Nephron progenitor cell (in vitro differentiated cells): Measurements from ENCODE around the gene TLE1.

Experiments used
- DNase-seq: peaks from one replicate; pipeline ENCODE4 v3.0.0; 2021
- H3K27ac Mint-ChIP-seq: 2 replicates; pipeline ENCODE4 v1.8.0; 2021; ENCODE audit warnings: mild to moderate bottlenecking, moderate library complexity, mixed read lengths
- H3K27me3 Mint-ChIP-seq: 2 replicates; pipeline ENCODE4 v1.8.0; 2021; ENCODE audit warnings: mild to moderate bottlenecking, low read depth, mixed read lengths; ENCODE audit not compliant: poor library complexity
- H3K36me3 Mint-ChIP-seq: 2 replicates; pipeline ENCODE4 v1.8.0; 2021; ENCODE audit warnings: low read depth, mixed read lengths
- H3K4me1 Mint-ChIP-seq: 2 replicates; pipeline ENCODE4 v1.8.0; 2021; ENCODE audit warnings: mixed read lengths
- H3K4me3 Mint-ChIP-seq: 2 replicates; pipeline ENCODE4 v1.8.0; 2021; ENCODE audit warnings: mild to moderate bottlenecking, moderate library complexity, mixed read lengths
- H3K9me3 Mint-ChIP-seq: 2 replicates; pipeline ENCODE4 v1.8.0; 2021; ENCODE audit warnings: mild to moderate bottlenecking, moderate library complexity, mixed read lengths
- CTCF ChIP-seq: fragments of 200-600 bp; sonication (generic); IDR thresholded peaks from 2 replicates; pipeline ENCODE4 v1.5.0; 2021; ENCODE audit warnings: antibody characterized with exemption

Gene TLE1

GRCh38 chr9:81605170-81605670 lies 84.1 kb downstream of the TLE1 start:
- no peak overlapping the region for H3K27ac Mint-ChIP-seq
- H3K4me3 Mint-ChIP-seq: no peak overlapping the region
- H3K36me3 Mint-ChIP-seq: peaks cover 97% of the 10 kb centered on the region
- peaks cover 45% of the 10 kb centered on the region for H3K4me1 Mint-ChIP-seq
- H3K9me3 Mint-ChIP-seq: peaks cover 17% of the 10 kb centered on the region
- H3K27me3 Mint-ChIP-seq: no peaks in the 10 kb centered on the region
- DNase-seq: no peak
- no peak for TF ChIP-seq CTCF

DNA sequence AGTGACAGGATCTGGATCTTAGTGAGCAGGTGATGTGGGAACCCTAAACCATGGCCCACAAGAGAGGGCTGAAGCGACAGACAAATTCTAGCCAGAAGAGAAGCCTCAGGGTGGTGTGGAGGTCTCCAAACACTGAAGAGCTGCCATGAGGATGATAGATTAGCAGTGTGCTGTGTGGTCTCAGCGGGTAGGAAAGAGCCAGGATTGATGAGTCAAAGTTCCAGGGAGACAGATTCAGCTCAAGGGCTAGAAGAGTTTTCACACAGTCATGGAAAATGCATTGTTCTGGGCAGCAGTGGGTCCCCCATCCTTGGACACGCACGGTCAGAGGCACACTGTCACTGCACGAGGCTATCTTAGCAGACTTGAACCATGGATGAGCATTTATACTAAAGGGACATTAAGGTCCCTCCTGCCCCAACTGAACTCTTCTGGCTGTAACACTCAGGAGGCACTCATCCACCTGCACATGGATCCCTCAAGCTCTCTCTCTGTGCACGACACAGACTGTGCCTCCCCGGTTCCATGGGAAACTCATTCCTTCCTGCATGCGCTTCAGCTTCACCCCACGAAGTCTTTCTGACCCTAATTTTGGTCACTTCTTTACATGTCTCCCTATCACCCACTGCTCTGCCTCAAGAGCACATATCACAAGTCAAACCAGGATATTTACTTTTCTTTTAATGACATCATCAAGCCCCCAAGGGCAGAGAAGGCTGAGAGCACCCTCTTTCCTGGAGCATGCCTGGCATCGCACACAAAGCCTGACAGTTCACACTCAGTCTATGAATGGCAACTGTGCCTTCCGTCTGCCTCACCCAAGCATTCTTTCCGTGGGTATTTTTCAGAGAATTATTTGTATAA lies 84.8 kb downstream of the TLE1 start:
- Mint-ChIP-seq H3K36me3 (peaks cover 97% of the 10 kb centered on the region), H3K27me3 (no peaks in the 10 kb centered on the region), H3K4me3 (no peak overlapping the region), H3K9me3 (peaks cover 17% of the 10 kb centered on the region), H3K27ac (peak overlapping the region; percentile 82), H3K4me1 (peaks cover 43% of the 10 kb centered on the region)
- no peak for TF ChIP-seq CTCF
- no peak for DNase-seq

DNA sequence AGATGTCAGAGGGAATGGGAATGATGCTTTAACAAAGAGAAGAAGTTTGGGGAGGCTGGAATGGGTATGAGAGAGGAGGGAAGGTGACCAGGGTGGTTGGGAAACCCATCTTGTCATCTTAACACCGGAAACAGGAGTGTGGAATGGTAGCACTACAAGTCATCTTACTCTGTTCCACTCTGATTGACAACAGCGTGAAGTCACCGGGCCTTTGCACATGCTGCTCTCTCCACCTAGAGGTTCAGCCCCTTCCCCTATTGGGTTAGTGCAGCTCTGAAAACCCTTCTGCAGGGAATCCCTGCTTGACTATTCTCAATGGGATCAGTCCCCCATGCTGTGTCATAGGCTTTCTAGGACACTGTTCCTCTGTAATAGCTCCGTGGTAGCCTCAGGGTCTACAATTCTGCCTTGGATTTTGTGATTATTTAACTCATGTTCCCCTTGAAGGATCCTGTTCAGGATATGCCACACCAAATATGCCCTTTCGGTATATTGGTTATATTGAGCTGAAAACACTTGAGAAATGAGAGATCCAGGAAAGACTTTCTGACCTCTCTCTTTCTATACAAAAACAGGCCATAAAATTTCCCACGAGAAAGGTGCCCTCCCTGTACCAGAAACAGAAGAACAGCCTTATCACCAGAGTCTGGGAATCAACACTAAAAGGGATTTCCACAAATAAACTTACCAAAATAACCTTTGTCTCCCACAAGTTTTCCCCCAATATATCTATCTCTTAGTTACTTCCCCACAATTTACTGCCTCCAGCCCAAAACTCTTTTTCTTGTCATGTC lies 86.3 kb downstream of the TLE1 start:
- Mint-ChIP-seq H3K36me3 (peaks cover 96% of the 10 kb centered on the region), H3K27me3 (no peaks in the 10 kb centered on the region), H3K9me3 (peaks cover 17% of the 10 kb centered on the region), H3K4me3 (no peak overlapping the region), H3K27ac (no peak overlapping the region), H3K4me1 (peaks cover 49% of the 10 kb centered on the region)
- TF ChIP-seq CTCF: no peak
- no peak for DNase-seq

DNA sequence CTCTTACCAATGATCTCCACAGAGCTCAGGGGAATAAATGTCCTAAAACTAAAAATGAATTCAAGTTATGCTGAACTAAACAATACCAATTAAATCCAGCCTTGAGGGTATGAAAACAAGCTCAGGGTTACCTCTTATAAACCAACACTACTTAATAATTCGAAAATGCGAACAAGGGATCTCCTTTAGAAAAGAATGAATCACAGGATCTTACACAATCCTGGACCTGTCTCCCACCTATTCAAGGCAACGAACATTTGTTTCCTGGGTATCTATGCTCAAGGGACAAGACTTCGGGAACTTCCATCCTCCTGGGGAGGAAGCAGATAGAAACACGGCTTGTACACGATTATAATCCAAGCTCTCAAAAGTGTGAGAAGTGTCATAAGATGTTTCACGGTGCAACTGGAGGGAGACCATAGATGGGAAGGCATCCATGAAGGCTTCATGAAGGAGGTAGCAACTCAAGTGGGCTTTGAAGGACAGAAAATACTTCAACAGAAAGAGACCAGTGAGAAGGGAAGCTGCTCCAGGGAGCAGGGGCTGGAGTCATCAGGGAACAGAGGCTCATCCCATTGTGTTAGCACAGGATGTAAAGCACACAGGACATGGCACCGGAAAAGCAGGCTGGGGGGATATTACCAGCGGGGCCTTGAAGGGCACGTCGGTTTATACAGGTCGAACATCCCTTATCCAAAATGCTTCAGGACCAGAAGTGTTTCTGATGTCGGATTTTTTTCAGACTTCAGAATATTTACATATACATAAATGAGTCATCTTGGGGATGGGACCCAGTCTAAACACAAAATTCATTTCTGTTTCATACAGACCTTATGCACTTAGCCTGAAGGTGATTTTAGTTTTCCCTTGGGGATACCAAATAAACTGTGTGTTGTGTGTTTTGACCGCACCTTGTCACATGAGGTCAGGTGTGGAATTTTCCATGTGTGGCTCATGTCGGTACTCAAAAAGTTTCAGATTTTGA lies 87.4 kb downstream of the TLE1 start:
- peaks cover 10% of the 10 kb centered on the region for H3K9me3 Mint-ChIP-seq
- H3K27me3 Mint-ChIP-seq: no peaks in the 10 kb centered on the region
- TF ChIP-seq CTCF: no peak
- no peak for DNase-seq
- peaks cover 94% of the 10 kb centered on the region for H3K36me3 Mint-ChIP-seq
- peaks cover 61% of the 10 kb centered on the region for H3K4me1 Mint-ChIP-seq
- no peak overlapping the region for H3K4me3 Mint-ChIP-seq
- H3K27ac Mint-ChIP-seq: no peak overlapping the region

- Mint-ChIP-seq H3K4me1 (peaks cover 72% of the 10 kb centered on the region), H3K36me3 (peaks cover 94% of the 10 kb centered on the region)
Observed at GRCh38 chr9:81600631-81601030, 88.7 kb downstream of the TLE1 start.

More at GRCh38 chr9:81600631-81601030, 88.7 kb downstream of the TLE1 start:
- TF ChIP-seq CTCF: no peak
- no peak for DNase-seq
- H3K9me3 Mint-ChIP-seq: no peaks in the 10 kb centered on the region
- H3K4me3 Mint-ChIP-seq: no peak overlapping the region
- H3K27ac Mint-ChIP-seq: no peak overlapping the region
- no peaks in the 10 kb centered on the region for H3K27me3 Mint-ChIP-seq
